DMS53 treated with DMSO at 0.1 percent for 48 hours (cell line): ENCODE data around the gene AFDN.
"Not testable (repeated sequence)": the region's sequence is repeated elsewhere in the genome, so short reads cannot be mapped to it uniquely, and the experiment has no call there.

Source experiments
- DNase-seq: peaks from one replicate; lab custom pipeline; 2025; ENCODE audit not compliant: unreplicated experiment; lab: John Stamatoyannopoulos, UW

AFDN gene

DNA sequence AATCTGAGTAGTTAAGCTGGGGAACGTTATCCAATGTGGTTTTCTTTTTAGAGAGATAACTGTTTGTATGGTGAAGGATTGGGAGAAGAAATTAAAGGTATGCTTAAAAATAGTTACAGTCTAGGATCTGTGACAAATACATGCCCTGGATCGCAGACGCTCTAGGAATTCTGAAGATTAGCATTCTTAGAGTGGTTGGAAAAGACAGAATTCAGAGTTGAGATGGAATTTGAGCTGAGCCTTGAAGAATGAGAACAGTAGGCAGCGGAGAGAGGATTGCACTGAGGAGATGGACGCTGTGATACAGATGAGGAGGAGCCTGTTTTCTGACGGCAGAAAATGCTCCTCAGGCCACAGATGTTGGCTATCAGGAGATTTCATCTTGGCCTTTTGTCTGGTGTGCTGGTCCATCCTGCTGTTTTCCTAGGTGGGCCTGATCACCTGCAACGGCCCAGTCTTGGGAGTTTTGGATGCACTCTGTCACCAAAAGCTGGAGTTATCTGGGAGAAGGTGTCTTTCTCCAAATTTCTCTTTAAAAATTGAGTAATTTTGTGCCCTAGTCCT lies 122.5 kb downstream of the AFDN start:
- DNase-seq: no peak

DNA sequence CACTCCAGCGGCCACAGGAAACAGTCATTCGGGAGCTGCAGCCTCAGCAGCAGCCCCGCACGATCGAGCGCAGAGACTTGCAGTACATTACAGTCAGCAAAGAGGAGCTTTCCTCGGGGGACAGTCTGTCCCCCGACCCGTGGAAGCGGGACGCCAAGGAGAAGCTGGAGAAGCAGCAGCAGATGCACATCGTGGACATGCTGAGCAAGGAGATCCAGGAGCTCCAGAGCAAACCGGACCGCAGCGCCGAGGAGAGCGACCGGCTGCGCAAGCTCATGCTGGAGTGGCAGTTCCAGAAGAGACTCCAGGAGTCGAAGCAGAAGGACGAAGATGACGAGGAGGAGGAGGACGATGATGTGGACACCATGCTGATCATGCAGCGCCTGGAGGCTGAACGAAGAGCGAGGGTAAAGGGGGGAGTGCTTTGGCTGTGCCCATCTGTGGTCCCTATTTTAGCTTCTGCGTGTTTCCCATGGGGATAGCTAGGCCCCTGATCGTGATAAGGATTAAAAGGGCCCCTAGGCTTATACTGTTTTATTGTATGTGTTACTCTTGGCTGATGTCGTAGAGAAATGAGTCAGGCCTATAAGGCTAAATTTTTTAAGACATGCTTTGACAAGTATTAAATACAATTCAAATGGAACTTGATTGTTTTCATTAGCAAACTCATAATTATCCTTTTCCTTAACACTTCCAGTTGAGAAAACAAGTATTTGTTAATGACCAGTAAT lies 125.2 kb downstream of the AFDN start:
- DNase-seq: no peak

DNA sequence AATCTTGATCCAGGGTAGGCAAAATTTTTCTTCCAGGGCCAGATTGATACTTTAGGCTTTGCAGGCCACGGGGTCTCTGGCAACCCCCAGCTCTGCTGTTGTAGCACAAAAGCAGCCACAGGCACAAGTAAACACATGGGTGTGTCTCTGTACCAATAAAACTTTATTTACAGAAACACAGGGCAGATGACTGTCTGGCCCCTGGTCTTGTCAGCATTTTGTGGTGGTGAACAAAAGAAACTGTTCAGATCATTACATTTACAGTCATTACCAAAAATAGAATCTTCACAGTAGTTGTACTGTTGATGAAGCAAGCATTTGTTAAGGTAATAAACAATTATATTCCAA lies 125.8 kb downstream of the AFDN start:
- DNase-seq: no peak

DNA sequence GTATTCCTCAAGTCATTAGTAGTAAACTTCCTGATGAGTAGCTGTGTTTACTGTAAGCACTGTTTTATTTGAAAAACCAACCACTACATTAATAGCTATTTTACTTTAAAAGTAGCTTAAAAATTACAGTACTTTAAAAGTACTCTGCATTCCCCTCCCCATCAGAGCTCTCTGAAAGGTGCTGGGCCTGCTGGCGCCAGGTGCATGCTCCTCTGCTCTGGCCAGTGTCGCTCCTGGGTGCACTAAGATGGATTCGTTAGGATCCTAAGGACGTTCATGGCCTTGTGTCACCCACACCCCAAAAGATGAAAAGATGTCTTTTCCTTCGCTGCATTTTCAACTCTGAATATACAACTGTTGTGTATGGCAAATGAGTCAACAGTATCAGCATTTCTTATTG lies 126.8 kb downstream of the AFDN start:
- DNase-seq: no peak

DNA sequence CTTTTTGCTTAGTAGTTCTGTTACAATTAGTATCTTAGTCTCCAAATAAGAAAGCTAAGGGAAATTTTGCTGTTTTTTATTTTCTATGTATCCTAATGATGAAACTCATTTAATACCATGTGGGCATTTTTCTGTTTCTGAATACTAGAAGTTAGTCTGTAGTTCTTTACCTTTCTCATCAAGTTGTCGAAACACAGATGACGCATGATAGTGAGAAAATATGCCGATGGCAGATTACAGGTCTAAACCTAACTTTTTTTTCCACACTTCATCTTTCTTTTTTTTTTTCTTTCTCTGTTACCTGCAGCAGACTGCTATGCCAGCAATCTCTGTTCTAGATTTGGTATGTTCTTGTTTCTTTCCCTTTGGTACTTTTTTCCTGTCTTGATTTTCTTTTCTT lies 127.4 kb downstream of the AFDN start:
- no peak for DNase-seq

DNA sequence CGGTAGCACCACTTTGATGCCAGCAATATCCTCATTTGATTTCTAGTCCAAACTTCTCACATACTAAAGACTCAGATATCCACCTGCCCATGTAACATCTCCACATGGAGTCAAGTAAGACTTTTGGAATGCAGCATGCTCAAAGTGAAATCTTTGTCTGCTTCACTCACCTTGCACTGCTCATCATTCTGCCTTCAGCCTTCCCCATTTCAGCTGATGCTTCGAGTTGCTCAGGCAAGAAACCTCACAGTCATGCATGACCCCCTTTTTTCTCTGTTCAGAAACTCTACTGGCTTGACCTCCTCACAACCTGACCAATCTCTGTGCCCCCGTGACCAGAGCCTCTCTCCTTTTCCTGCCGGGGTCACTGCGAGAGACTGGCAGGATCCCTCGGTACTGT lies 129.8 kb downstream of the AFDN start:
- DNase-seq: no peak

DNA sequence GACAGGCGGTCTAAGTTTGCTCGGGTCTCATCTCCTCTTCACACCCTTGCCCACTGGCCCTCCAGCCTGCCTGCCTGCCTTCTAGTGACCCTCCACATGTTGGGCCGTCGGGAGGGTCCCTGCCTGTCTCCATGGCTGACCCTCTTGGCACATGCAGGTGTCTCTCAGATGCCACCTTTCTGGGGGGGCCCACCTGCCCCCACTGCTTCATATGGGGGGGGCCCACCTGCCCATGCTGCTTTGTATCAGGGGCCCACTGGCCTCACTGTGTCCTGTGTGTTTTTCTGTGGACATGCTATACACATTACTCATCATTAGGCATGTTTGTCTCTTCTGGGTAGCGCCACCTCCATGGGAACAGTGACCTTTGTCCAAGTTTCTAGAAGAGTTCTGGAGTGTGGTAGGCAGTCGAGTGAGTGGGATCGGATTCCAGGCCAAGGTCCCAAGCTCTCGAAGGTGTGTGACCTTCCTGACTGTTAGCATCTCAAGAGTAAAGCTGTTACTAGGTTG lies 130.3 kb downstream of the AFDN start:
- no peak for DNase-seq

DNA sequence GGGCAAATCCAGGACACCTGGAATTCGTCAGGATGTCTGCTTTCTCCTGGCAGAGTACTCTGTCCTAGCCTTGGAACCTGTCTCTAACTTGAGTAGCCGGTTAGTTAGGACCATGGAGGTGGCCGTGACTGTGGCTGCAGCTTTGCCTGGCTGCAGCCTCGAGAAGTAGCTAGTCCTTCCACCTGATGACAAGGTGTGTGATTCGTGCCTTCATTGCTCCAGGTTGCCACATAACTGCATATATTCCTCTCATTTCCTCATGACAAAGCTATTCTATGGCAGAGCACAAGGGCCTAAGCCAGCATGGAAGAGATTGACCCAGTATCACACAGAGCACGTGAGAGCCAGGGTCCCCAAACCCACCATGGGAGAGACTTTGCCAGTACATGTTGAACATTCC lies 130.9 kb downstream of the AFDN start:
- no peak for DNase-seq

DNA sequence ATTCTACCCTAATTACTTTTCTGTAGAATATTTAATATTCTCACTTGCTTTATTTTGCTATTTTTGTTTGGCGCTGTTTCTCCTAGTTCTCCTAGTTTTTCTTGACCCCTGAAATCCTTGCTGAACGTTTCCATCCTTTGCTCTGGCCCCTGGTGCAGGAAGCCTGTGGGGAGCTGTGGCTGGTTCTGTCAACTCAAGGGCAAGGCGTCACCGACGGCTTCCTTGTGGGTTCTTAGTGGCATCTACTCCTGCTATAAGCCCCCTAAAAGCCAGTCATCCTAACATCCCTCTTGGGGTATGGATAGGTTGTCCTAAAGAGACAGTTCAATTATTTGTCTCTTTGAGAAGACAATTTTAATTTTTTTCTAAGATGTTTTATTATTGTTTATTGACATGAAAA lies 133.9 kb downstream of the AFDN start:
- no peak for DNase-seq

DNA sequence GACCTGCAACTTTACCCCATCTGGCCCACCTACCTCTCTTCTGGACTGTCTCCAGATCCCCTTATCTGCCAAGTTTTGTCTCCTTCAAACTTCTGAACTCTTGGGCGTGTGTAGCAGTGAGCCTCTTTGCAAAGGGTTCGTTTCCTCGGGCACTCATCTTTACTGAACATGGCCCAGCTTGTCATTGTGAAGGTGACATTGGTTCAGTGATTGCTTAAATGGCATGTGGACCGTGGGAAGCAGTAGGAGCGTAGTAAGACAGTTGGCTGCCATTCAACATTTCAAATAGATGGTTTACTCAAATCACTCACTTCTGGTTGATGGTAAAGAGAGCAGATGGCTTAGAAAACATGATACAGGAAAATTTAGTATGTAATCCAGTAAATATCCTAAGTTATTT lies 136.0 kb downstream of the AFDN start:
- DNase-seq: no peak

DNA sequence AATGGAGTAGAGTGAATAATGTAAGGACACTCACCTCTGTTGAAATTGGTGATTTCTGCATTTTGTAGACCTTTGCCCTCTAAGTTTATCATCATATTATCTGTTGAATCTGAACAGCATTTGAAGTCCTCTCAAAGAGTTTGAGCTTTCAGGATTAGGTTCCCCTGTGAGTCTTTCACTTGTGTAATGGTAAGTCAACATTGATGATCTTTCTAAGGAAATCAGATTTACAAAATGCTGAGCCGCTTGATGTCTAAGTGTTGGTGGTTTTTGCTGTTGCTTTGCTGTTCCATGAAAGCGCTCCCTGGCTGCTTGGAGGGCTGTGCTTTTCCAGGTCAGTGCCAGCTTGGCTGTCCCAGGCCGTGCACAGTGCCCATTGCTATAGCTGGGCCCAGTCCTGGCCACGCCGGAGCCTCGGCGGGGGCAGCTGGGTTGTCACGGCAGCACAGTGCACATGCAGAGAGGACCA lies 136.9 kb downstream of the AFDN start:
- no peak for DNase-seq

DNA sequence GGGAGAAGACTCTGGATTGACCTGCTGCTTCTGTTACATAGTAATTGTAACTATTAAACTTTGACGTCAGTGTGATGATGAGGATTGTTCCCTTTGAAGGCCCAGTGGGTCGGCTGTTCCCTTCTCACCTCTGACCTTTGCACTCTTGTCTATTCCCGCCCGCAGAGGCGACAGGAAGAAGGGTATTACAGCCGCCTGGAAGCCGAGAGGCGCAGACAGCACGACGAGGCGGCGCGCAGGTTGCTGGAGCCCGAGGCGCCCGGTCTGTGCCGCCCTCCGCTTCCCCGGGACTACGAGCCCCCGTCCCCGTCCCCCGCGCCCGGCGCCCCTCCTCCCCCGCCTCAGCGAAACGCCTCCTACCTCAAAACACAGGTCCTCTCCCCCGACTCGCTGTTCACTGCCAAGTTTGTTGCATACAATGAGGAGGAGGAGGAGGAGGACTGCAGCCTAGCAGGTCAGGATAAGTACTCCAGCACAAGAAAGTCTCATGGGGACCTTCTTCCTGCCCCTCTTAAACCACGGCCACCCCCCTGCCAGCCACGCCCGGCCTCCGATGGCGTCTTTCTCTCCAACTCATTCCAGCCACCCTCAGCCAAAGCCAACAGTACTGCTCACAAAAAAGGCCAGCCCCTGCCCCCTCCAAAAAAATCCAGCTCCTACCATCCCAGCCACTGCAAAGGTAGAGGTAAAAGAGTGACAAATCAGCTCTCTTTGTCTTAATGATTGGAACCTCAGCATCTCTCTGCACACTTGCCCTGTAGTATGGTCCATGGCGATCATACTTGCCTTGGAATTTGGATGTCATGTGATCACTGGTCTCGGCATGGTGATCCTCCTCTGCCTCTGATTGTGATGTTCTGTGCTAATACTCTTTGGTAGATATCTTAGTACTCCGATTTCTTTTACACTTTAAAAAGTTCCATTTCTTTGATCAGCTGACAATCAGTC lies 139.2 kb downstream of the AFDN start:
- DNase-seq: no peak

DNA sequence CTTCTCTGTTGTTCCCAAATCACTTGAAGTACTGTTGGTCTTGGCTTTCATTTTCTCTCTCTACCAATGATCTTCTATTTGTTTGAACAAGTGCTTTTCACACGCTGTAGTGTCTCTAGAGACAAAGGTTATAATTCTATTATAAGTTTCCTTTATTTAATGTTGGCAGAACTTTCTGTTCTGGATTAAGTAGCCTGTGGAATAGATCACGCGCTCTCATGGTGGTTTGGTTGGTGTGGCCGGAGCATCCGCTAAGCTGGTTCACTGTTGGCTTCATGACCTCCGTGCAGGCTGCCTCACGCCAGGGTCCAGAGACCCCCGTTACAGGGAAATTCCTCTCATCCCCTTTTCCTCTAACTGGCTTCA lies 139.8 kb downstream of the AFDN start:
- no peak for DNase-seq

DNA sequence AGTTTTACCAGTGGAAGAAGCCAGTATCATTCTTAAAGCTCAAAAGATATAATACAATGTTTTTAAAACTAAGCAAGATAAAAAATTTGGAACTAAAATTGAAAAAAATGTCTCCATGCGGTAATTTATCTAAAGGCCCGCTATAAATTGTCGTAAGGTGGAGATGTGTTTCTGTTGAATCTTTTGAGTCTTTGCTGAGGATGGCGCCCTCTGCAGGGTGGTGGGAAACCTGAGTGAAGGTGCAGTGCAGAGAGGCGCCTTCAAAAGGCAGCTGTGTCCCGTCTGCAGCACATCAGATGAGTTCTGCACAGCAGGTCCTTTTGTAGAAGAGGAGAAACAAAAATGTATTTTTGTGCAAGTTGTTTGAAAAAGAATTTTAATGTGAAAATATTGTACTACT lies 141.4 kb downstream of the AFDN start:
- no peak for DNase-seq

DNA sequence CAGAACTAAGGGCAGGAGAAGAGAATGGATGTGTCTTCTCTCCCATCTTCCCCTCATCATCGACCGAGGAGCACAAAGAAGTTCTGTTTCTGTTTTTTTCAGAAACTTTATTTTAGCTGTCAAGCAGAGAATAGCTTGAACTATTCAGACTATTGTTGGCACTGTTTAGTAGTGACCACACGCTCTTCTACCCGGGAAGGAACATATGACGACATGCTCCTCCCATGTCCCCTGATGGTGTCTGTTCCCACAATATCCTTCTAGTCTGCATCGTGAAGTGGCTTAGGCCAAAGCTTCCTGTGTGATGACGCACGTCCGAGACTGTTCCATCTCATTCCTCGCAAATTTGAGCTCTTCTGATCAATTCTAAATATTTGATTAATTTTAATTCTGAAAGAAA lies 143.5 kb downstream of the AFDN start:
- DNase-seq: no peak

DNA sequence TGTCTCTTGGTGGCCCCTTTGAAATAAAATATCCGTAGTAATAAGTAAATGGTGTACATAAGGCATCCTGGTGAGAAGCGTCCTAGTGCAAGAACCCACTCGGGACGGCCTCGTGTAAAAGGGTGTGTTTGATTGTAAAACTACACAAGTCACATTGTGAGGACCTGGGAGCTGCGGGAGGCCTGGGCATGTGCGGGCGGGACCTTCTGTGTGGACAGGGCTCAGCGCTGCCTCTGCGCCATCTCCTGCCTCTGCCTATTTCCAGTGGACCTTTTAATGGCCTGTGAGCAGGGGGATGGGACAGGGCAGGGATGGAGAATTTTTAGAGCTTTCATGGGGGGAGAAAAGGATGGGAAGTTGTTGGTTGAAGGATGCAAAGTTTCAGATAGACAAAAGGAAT lies 145.5 kb downstream of the AFDN start:
- DNase-seq: no peak

DNA sequence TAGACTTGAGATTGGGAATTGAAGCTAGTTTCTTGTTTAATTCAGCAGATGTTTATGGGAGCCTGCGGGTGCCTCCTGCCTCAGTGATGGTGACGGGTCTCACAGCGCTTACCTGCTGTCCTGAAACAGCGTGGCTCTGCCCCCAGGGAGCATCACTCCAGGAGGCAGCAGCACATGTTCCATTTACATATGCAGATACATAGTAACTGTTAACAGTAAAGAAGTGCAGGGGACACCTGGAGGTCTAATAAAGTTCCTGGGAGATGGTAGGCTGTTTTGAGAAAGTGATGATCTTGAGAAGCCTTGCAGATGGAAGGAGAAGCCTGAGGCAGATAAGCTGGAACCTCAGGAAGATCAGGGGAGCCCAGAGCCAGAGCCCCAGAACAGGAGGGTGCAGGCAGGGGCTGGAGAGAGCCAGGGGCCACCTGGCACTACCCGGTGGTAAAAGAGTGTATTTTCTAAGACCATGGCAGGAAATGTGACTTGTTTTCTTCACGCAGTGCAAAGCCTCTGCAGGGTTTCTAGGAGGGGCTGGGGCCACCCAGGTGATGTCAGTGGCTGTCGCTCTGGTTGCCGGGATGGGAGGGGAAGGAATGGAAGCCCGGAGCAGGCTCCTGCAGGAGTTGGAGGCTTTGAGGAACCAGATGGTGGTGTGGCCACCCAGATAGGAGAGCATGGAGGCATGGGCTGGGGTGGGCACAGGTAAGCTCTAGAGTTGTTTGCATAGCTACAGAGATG lies 146.6 kb downstream of the AFDN start:
- DNase-seq: no peak

DNA sequence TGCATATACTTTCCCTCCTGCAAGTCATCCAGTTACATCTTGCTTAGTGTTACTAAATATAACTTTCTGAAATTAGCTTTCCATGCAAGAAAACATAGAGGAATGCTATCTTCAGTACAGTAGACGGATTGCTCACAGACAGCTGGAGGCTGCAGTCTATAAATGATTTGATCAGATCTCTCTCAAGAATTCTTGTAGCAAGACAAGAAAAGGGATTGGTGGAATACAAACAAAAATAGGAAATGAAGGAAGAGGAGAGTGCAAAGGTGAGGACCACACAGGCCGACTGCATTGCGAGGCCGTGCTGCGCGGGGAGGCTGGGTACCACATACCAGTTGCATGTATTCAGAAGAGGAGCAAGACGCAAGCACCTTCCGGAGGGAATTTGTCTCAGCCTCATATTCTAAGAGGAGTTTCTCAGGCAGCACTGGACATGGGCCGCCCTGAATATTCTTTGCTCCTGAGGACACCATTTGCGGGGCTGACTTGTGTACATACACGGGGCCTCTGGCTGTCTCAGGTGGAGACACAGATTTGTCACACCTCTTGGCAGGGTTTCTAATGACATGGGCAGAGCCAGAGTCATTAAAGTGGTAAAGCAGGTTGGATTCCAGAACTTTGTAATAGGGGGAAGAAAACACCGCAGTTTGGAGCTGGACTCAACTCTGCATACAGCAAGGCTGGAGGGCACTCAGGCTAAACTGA lies 148.1 kb downstream of the AFDN start:
- no peak for DNase-seq

DNA sequence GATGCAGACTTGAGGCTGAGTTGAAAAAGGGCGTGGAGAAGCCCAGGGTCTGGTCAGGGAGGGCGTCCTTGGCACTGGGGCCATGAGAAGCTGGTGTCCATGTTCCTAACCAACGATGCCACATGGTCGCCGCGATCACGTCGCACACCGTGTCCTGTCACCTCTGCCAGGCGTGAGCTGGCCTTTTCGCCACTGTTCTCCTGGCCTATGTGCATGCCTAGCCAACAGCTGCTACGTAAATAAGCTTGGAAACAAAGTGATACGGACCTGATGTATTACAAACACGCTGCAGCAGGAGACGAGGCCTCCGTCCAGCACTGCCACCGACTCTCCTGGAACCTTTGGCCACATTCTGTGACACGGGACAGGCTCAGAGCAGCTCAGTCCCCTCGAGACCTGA lies 148.7 kb downstream of the AFDN start:
- no peak for DNase-seq

DNA sequence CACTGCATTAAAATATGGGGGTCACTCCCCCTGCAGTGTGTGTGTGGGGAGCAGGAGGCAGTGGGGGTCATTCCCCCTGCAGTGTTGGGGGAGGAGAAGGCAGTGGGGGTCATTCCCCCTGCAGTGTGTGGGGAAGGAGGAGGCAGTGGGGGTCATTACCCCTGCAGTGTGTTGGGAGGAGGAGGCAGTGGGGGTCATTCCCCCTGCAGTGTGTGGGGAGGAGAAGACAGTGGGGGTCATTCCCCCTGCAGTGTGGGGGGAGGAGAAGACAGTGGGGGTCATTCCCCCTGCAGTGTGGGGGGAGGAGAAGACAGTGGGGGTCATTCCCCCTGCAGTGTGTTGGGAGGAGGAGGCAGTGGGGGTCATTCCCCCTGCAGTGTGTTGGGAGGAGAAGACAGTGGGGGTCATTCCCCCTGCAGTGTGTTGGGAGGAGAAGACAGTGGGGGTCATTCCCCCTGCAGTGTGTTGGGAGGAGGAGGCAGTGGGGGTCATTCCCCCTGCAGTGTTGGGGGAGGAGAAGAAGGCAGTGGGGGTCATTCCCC lies 149.5 kb downstream of the AFDN start:
- DNase-seq: not testable (repeated sequence)
